Measurements from ENCODE around the gene PARD3B. TPM values are rescaled to one million over a fixed set of nuclear protein-coding genes. Genes with fewer than 3 reads are reported as not detected.

PARD3B gene
- total and polyA plus RNA-seq, 2 of the 8 experiments (the other 6 are each of a cell fraction or from before 2014, with no cell fraction given): 1.2 to 5.7 TPM

DNA sequence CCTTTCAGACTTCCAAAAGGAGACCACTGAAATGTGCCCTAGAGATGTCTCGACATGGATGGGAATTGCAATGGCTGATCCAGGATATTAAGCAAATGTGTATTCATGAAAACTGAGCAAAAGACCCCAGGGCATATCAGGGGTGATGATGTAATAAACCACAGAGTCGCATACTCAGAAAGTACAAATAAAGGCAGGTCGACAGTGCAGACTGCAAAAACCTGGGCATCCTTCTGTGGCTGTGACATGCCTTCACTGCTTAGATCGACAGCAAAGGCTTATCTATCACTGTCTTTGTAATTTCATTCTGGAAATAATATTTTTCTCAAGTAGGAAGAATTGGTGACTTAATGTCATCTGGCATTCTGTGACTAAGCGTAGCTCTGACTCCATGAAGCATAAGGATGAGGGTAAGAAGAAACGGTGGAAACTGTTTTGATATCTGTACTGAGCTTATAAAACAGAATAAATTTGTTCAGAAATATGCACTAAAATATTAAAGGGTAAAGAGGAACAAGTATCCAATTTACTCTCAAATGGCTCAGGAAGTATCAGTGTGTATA is 1021.4 kb downstream of the PARD3B start:
- Histone ChIP-seq H3K23ac (ENCODE audit: insufficient read length) (no peak overlapping the region), H2BK120ac (replicated peaks; ENCODE audit: low read depth, low read length) (no peak overlapping the region), H2AFZ (ENCODE audit: low read length) (no peak overlapping the region), H2AK5ac (ENCODE audit: low read depth, low read length) (no peak overlapping the region), H3K36me3 (ENCODE audit: control insufficient read depth in 2 of 4, insufficient read depth in 4 of 4, low read length in 3 of 4) (no peaks in the 10 kb centered on the region), H4K20me1 (replicated peaks in 1 of 2; ENCODE audit: control insufficient read depth in 1 of 2, insufficient read depth in 2 of 2, low read length in 2 of 2) (no peaks in the 10 kb centered on the region), H2BK15ac (ENCODE audit: low read length) (no peak overlapping the region), H4K8ac (ENCODE audit: extremely low read depth, insufficient read depth, low read length) (no peak overlapping the region), H3K4ac (replicated peaks; ENCODE audit: insufficient read length, low read depth, low read length) (no peak overlapping the region), H3K9me3 (ENCODE audit: insufficient read depth in 2 of 2, low read depth in 1 of 2, low read length in 1 of 2) (no peaks in the 10 kb centered on the region), H3K56ac (replicated peaks; ENCODE audit: insufficient read length, low read depth, low read length) (no peak overlapping the region), H4K5ac (ENCODE audit: insufficient read length, low read depth, low read length) (no peak overlapping the region), H2BK12ac (ENCODE audit: low read depth, low read length) (no peak overlapping the region), H3K4me2 (ENCODE audit: insufficient read depth in 1 of 2, low read depth in 2 of 2, low read length in 2 of 2) (no peak overlapping the region), H3K27me3 (replicated peaks in 1 of 4; ENCODE audit: control insufficient read depth in 3 of 4, extremely low read depth in 1 of 4, insufficient read depth in 3 of 4, low read length in 3 of 4) (no peaks in the 10 kb centered on the region), H3K79me1 (ENCODE audit: low read depth, low read length) (no peaks in the 10 kb centered on the region), H3K4me1 (replicated peaks in 1 of 4; ENCODE audit: control insufficient read depth in 3 of 4, insufficient read depth in 4 of 4, low read length in 3 of 4) (no peaks in the 10 kb centered on the region), H3K18ac (ENCODE audit: extremely low read depth, low read length) (no peak overlapping the region), H2BK20ac (ENCODE audit: low read length) (no peak overlapping the region), H3K23me2 (ENCODE audit: low read depth, low read length) (no peaks in the 10 kb centered on the region), H3K9ac (replicated peaks in 1 of 4; ENCODE audit: extremely low read depth in 1 of 4, low read depth in 3 of 4, low read length in 3 of 4) (no peak overlapping the region), H3K27ac (ENCODE audit: low read depth, low read length) (no peak overlapping the region), H4K91ac (replicated peaks; ENCODE audit: insufficient read length, low read length) (no peak overlapping the region), H3K14ac (ENCODE audit: insufficient read length) (no peak overlapping the region), H2BK5ac (ENCODE audit: low read depth, low read length) (no peak overlapping the region), H3K79me2 (ENCODE audit: control insufficient read depth in 1 of 2, insufficient read depth in 2 of 2, low read length in 2 of 2) (no peaks in the 10 kb centered on the region), H3K4me3 (ENCODE audit: extremely low read depth in 1 of 4, insufficient read depth in 2 of 4, low read depth in 3 of 4, low read length in 4 of 4) (no peak overlapping the region)
- ChIA-PET CTCF (ENCODE audit: partially characterized antibody) (interaction anchor here (0.7 to 3.3 kb wide), 3 partner anchors 9 to 109 kb away, joined by 3 to 19 read pairs (median 15); no protein-coding TSS in a partner anchor), POLR2A (ENCODE audit: partially characterized antibody) (no interaction called here)
- DNase-seq (ENCODE audit: low read depth in 1 of 2, low spot score in 2 of 2) (no peak), FAIRE-seq (no peak)
- 74% methylated on average over 6 of the region's 6 CpGs; no CpG with 5 or more reads in 1 of the 2 experiments for WGBS, 2 experiments (ENCODE audit: extremely low coverage in 1 of 2, insufficient coverage in 1 of 2, insufficient read length in 1 of 2, insufficient replicate concordance in 2 of 2, low coverage in 1 of 2, low lambda C conversion rate in 2 of 2, missing lambda C conversion rate in 1 of 2)
- TF ChIP-seq GTF2F1 (IDR thresholded peaks at IDR 0.05; ENCODE audit: borderline replicate concordance, low read depth, low read length) (no peak), SP2 (IDR thresholded peaks at IDR 0.05; ENCODE audit: low read length) (no peak), RFX5 (IDR thresholded peaks at IDR 0.05; ENCODE audit: borderline replicate concordance, low read depth, low read length) (no peak), BRCA1 (IDR thresholded peaks at IDR 0.05; ENCODE audit: low read depth, low read length) (no peak), TAF1 (IDR thresholded peaks at IDR 0.05; ENCODE audit: low read depth, low read length) (no peak), NRF1 (IDR thresholded peaks at IDR 0.05; ENCODE audit: low read depth, low read length) (no peak), KDM4A (IDR thresholded peaks at IDR 0.05; ENCODE audit: low read depth, low read length, severe bottlenecking) (no peak), MAFK (IDR thresholded peaks at IDR 0.05; ENCODE audit: low read depth, low read length) (no peak)

Measured in H1 (cell line).